ENCODE measurements around the gene COL23A1.

Gene COL23A1

GRCh38 chr5:178211095-178212048, 378.8 kb downstream of the COL23A1 start:
- no peak for DNase-seq (ENCODE audit: low read depth in 2 of 2)

- DNase-seq (ENCODE audit: low read depth in 2 of 2), result no peak
Observed at GRCh38 chr5:178210686-178211085, 379.5 kb downstream of the COL23A1 start.

GRCh38 chr5:178210073-178210535, 380.1 kb downstream of the COL23A1 start:
- no peak for DNase-seq (ENCODE audit: low read depth in 2 of 2)

DNA sequence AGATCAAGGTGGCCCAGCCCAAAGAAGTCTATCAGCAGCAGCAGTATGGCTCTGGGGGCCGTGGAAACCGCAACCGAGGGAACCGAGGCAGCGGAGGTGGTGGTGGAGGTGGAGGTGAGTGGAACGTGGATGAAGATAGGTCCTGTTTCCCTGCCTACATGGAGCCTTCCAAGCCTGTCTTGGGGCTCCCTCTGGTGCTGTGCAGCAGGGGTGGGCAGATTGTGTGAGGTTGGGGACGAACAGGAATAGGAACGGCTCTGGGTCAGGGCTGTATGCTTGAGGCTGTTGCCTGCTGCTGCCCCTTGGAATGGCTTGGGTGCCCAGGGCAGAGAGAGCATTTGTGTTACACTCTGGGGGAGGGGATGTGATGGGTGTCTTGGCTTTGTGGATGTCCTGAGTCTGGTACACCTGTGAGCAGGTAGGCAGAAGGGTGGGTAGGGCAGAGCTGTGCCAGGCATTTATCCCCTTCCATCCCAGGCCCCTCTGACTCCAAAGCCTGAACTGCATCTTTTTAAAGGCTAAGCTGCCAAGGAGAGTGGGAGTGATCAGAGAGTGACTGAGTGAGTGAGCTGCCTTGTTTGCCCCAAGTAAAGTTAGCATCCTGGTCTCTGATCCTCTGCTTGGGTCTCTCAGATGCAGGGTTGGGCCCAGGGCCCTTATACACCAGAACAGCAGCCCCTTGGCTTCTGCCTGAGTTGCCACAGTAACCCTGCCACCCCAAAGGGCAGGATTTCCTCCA, 380.7 kb downstream of the COL23A1 start:
- no peak for DNase-seq (ENCODE audit: low read depth in 2 of 2)

DNA sequence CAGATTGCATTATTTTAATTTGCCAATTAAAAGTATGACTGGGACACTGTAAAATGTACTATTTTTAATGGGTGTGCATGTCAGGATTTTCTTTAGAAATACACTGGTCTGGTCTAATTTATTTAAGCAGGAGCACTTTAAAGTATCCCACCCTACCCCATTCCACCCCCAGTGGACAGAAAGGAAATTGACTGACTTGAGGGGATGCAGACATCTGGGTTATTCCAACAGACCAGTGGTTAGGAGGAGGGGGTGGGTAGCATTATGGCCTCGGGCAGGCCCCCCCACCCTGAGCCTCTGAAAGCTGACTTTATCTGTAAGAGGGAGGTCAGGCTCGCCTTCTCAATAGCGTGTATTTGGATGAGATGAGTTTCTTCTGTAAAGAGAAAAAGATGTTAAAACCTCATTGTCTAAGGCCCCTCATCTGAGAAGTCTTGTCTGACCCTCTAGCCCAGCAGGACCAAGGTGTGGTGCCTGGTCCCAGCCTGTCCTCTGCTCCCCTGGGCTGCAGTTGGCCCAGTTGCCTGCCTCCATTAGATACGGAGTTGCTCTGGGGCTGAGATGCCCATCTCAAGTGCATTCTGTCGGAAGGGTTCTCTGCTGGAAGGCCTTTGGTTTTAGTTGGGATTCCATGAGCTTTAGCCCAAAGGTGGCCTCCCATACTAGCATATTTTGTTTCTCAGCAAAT, 381.5 kb downstream of the COL23A1 start:
- DNase-seq (ENCODE audit: low read depth in 2 of 2), result no peak

DNA sequence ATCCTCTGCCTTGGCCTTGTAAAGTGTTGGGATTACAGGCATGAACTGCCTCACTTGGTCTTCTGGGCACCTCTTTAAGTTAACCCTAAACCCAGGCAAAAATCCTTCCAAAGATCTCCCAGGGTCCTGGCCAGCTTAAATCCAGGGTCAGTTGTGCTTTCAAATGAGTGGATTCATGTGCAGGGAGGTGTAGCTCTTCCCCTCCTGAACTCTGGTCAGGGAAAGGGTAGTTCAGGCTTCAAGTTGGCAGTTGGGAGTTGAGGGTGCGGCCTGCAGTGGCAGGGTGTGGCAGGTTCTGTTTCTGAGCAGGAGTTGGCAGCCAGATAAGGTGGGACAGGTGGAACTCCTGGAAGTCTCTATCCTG, 382.3 kb downstream of the COL23A1 start:
- no peak for DNase-seq (ENCODE audit: low read depth in 2 of 2)

GRCh38 chr5:178207183-178207916, 382.8 kb downstream of the COL23A1 start:
- DNase-seq (ENCODE audit: low read depth in 2 of 2), result no peak

GRCh38 chr5:178206166-178207101, 383.8 kb downstream of the COL23A1 start:
- DNase-seq (ENCODE audit: low read depth in 2 of 2), result no peak

DNA sequence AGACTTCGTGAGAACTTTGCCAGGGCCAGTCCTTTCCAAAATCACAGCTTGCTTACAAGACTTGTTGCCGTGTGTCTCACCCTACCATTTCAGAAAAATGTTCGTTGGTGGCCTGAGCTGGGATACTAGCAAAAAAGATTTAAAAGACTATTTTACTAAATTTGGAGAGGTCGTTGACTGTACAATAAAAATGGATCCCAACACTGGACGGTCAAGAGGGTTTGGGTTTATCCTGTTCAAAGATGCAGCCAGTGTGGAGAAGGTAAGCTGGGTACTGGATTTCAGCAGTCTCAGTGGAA, 384.5 kb downstream of the COL23A1 start:
- DNase-seq (ENCODE audit: low read depth in 2 of 2), result no peak

DNA sequence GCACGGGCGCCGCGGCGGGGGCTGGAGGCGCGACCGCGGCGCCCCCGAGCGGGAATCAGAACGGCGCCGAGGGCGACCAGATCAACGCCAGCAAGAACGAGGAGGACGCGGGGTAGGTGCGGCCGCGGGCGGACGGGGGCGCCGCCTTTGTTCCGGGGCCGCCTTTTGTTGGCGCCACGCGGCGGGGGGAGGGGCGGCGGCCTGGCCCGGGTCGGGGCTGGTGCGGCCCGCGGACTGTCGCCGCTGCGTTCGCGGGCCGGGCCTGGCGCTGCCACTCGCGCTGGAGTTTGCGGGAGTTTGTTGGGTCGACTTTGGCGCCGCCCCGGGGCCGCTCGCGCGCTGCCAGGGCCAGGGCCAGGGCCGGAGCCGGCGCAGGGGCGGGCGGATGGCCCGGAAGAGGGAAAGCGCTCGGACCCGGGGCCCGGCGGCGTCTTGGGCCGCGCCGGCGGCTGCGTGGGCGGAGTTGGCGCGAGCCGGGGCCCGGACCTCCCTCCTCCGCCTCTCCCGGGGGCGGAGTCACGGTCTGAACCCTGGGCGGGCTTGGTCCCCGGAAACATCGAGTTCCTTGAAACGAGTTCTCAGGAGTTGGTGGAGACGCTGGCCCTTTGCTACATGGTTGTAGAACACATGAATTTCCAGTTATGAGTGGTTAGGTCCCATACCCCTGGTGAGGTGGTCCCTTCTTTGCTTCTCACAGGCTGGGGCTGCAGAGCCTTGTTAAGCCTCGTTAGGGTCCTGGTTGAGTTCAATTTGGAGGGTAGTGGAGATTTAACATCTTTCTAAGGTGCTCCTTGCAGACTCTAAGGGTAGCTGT, 385.1 kb downstream of the COL23A1 start:
- peak; percentile 27 to 31 for DNase-seq (ENCODE audit: low read depth in 2 of 2)

DNA sequence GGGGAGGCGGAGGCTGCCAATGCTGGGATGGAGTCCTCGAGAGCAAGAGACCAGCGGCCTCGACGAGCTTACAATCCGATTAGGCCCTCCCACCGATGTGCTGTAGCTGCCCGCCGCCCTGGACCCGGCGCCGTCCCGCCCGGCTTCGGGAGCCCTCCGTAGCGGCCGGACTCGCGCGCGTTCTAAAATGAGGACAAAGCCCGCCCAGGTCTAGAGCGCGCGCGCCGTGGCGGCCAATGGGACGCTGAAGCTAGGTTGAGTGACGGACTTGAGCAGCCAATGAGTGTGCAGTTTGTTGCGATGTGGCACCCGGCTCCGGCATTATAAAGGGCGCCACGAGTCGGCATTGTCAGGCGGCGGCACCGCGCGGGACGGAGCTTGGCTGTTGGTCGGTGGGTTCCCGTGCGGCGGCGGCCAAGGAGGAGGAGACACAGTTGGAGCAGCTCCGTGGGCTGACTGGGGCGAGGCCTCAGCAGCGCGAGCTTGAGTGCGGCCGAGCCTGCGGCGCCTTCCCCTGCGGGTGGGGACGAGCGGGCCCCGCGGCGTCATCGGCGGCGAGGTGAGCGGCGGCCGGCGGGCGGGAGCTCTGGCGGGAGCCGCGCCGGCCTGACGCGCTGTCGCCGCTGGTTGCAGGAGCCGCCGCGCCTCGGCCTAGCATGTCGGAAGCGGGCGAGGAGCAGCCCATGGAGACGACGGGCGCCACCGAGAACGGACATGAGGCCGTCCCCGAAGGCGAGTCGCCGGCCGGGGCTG, 385.8 kb downstream of the COL23A1 start, which contains the start of gene HNRNPAB:
Gene HNRNPAB (plus strand): TSS at position 352 of the 753 bp plus-strand sequence. CDS start 305 bp downstream, at position 657.
- DNase-seq (ENCODE audit: low read depth in 2 of 2), result peak; percentile 88 to 93

GRCh38 chr5:178203670-178204181, 386.5 kb downstream of the COL23A1 start:
- no peak for DNase-seq (ENCODE audit: low read depth in 2 of 2)

- no peak for DNase-seq (ENCODE audit: low read depth in 2 of 2)
Observed at GRCh38 chr5:178202541-178202940, 387.7 kb downstream of the COL23A1 start.

DNA sequence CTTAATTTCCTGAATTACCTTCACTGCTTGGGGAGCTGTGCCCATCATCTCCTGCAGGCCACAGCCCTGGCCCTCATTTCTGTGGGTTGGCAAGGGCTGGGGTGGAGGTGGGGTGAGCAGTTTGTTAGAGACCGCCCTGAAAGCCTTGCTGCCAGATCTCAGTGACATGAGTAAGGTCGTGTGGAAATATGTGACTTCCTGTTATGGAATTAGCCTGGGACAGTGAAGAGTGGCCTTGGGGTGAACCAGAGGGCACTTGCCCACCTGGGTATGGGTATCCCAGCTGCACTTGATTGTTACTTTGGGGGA, 388.3 kb downstream of the COL23A1 start:
- no peak for DNase-seq (ENCODE audit: low read depth in 2 of 2)

DNA sequence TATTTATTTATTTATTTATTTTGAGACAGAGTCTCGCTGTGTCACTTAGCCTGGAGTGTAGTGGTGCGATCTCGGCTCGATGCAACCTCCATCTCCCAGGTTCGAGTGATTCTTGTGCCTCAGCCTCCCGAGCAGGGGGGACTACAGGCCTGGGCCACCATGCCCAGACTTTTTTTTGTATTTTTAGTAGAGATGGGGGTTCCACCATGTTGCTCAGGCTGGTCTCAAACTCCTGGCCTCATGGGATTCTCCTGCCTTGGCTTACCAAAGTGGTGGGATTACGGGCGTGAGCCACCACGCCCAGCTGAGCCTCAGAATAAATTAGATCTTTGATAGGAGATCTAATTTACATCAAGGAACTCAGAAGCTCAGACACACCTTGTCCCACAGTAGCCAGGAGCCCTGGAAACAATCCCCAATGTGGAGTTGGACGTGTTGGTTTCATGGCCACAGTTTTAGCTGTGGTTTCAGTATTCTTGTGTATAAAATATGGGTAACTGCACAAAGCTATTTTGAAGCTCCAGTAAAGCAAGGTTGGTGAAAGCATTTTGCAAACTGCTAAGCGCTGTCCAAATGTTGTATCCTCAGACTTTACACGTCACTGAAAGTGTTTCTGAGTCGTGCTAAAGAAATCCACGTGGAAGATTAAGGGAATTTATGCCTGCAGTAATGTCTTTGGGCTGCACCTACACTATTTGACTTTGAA, 388.8 kb downstream of the COL23A1 start:
- DNase-seq (ENCODE audit: low read depth in 2 of 2), result no peak

- DNase-seq (ENCODE audit: low read depth in 2 of 2), result no peak
Observed at GRCh38 chr5:178199581-178200434, 390.4 kb downstream of the COL23A1 start.

GRCh38 chr5:178198706-178199105, 391.5 kb downstream of the COL23A1 start:
- DNase-seq (ENCODE audit: low read depth in 2 of 2), result no peak

Data from fibroblast of skin of left biceps (primary cell).